Mesodermal cell (in vitro differentiated cells): ENCODE data around the gene ZBTB24.
A peak's percentile ranks its signal among the peaks of the same experiment; 100 is the strongest.

ENCODE experiments used
- H3K27ac ChIP-seq: 2 replicates; pipeline ENCODE4 v1.7.0; 2013; ENCODE audit warnings: mild to moderate bottlenecking, low read depth, low read length, moderate library complexity; ENCODE audit not compliant: severe bottlenecking
- H3K36me3 ChIP-seq: 2 replicates; pipeline ENCODE4 v1.7.1; 2013; ENCODE audit warnings: mild to moderate bottlenecking, low read length, moderate library complexity; ENCODE audit not compliant: control insufficient read depth, insufficient read depth
- H3K4me1 ChIP-seq: one replicate; pipeline ENCODE4 v1.7.1; 2013; ENCODE audit warnings: mild to moderate bottlenecking, low read length; ENCODE audit not compliant: insufficient read depth, control insufficient read depth, poor library complexity, severe bottlenecking
- H3K4me3 ChIP-seq: 2 replicates; pipeline ENCODE4 v1.7.0; 2013; ENCODE audit warnings: low read length, control low read depth, mild to moderate bottlenecking; ENCODE audit not compliant: insufficient read depth, poor library complexity, severe bottlenecking; ENCODE audit errors: extremely low read depth
- H3K9me3 ChIP-seq: 2 replicates; pipeline ENCODE4 v1.7.1; 2013; ENCODE audit warnings: mild to moderate bottlenecking, low read length, moderate library complexity; ENCODE audit not compliant: control insufficient read depth
- WGBS, 2 experiments: methylation state at CpG; one replicate each; pipeline ENCODE4 v1.1.5; 2013; ENCODE audit warnings: missing lambda C conversion rate in 2 of 2; ENCODE audit not compliant: insufficient coverage in 2 of 2; 5-methylcytosine and 5-hydroxymethylcytosine counted together

Gene ZBTB24

GRCh38 chr6:109514946-109515345 is 31.9 kb upstream of the ZBTB24 start:
- H3K4me1 ChIP-seq = no peaks in the 10 kb centered on the region
- no peak overlapping the region for H3K27ac ChIP-seq
- no peaks in the 10 kb centered on the region for H3K36me3 ChIP-seq
- no peak overlapping the region for H3K4me3 ChIP-seq
- WGBS, 2 experiments = 87% methylated on average over 3 of the region's 3 CpGs; no CpG with 5 or more reads in 1 of the 2 experiments
- peaks cover 8% of the 10 kb centered on the region for H3K9me3 ChIP-seq

- 11 to 30% methylated on average over 1 to 2 of the region's 2 CpGs for WGBS, 2 experiments
- H3K4me1 ChIP-seq = no peaks in the 10 kb centered on the region
- H3K4me3 ChIP-seq = no peak overlapping the region
- H3K27ac ChIP-seq = peak overlapping the region; percentile 93
- H3K9me3 ChIP-seq = peaks cover 8% of the 10 kb centered on the region
- no peaks in the 10 kb centered on the region for H3K36me3 ChIP-seq
Observed at GRCh38 chr6:109513571-109514071, 30.6 kb upstream of the ZBTB24 start.

- no peak overlapping the region for H3K27ac ChIP-seq
- no peaks in the 10 kb centered on the region for H3K4me1 ChIP-seq
- 94 to 100% methylated on average over 1 to 2 of the region's 2 CpGs for WGBS, 2 experiments
- H3K9me3 ChIP-seq = peaks cover 8% of the 10 kb centered on the region
- no peak overlapping the region for H3K4me3 ChIP-seq
- H3K36me3 ChIP-seq = no peaks in the 10 kb centered on the region
Observed at GRCh38 chr6:109512271-109512817, 29.3 kb upstream of the ZBTB24 start.

DNA sequence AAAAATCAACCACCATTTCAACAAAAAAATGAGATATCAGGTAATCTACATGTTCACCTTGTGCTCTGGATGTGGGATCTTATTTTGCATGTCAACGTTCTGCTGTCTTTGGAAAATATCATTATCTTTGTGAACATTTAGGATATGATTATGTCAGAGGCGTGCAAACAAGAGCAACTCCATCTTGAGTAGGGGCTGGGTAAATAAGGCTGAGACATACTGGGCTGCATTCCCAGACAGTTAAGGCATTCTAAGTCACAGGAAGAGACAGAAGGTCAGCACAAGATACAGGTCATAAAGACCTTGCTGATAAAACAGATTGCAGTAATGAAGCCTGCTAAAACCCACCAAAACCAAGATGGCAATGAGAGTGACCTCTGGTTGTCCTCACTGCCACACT is 28.8 kb upstream of the ZBTB24 start:
- Histone ChIP-seq H3K27ac (no peak overlapping the region), H3K4me1 (no peaks in the 10 kb centered on the region)
- 85 to 86% methylated on average over 2 of the region's 2 CpGs for WGBS, 2 experiments

DNA sequence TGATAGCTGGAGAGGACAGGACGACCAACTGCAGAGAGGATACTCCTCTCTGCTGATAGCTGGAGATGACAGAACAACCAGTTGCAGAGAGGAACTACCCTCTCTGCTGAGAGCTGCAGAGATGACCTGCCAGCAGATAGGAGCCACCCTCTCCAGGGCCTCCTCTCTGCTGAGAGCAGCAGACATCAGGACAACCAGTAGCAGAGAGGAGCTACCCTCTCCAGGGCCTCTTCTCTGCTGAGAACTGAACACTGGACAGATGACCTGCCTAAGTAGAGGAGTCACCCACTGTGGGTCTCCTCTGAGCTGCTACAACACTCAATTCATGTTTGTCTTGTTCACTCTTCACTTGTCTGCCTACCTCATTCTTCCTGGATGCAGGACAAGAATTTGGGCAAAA is 27.3 kb upstream of the ZBTB24 start:
- H3K9me3 ChIP-seq = peaks cover 8% of the 10 kb centered on the region
- 70 to 100% methylated on average over 1 of the region's 1 CpG for WGBS, 2 experiments
- H3K4me1 ChIP-seq = no peaks in the 10 kb centered on the region
- no peaks in the 10 kb centered on the region for H3K36me3 ChIP-seq
- H3K4me3 ChIP-seq = no peak overlapping the region
- H3K27ac ChIP-seq = no peak overlapping the region

More for the DNA sequence above, 28.8 kb upstream of the ZBTB24 start:
- Histone ChIP-seq H3K36me3 (no peaks in the 10 kb centered on the region), H3K9me3 (peaks cover 8% of the 10 kb centered on the region), H3K4me3 (no peak overlapping the region)

- no peak overlapping the region for H3K27ac ChIP-seq
- H3K4me1 ChIP-seq = no peaks in the 10 kb centered on the region
- H3K4me3 ChIP-seq = no peak overlapping the region
- H3K9me3 ChIP-seq = peaks cover 8% of the 10 kb centered on the region
- WGBS, 2 experiments = 61 to 64% methylated on average over 3 to 4 of the region's 4 CpGs
- no peaks in the 10 kb centered on the region for H3K36me3 ChIP-seq
Observed at GRCh38 chr6:109508166-109508860, 25.3 kb upstream of the ZBTB24 start.

DNA sequence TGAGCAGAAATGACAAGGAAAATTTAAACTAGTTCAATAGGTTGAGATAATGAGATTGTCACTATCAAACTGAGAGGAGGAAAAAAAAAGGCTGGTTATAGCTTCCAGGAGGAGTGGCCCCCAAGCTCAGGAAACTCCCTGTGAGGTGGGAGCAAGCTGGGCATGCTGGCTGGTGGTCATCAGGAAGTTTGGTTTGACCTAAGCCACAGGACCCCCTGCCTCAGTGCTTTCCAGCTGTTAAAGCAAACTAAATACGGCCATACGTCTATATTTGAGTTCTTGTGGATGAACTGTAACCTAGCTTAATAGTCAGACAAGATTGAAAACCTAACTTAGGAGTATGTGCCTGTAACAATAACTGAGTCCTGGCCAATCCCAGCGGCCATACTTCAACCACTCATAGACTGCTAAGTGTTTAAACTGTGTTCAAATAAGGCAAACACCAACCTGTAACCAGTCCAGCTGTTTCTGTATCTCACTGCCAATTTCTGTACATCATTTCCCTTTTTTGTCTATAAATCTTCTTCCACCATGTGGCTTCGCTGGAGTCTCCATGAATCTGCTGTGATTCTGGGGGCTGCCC is 24.6 kb upstream of the ZBTB24 start:
- 81 to 88% methylated on average over 3 to 4 of the region's 4 CpGs for WGBS, 2 experiments
- Histone ChIP-seq H3K27ac (no peak overlapping the region), H3K4me1 (no peaks in the 10 kb centered on the region), H3K36me3 (no peaks in the 10 kb centered on the region), H3K4me3 (no peak overlapping the region), H3K9me3 (peaks cover 8% of the 10 kb centered on the region)

DNA sequence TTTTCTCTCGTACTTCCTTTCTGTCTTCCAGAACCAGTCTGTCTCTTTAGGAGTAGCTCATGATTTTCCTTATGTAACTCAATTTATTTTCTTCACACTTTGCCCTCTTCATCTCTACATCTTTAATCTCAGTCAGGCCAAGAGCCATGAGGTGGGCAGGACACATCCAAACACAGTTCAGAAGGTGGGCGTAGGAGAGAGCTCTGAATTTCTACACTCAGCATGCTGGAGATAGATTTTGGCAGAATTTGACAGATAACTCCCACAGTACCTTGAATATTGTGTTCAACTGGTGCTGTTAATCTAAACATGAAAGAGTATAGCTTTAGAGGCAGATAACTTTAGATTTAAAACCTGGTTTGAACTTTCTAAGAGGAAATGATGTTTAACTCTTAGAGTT is 23.8 kb upstream of the ZBTB24 start:
- Histone ChIP-seq H3K4me1 (no peaks in the 10 kb centered on the region), H3K36me3 (no peaks in the 10 kb centered on the region), H3K9me3 (peaks cover 8% of the 10 kb centered on the region), H3K27ac (no peak overlapping the region), H3K4me3 (no peak overlapping the region)
- WGBS, 2 experiments = 100% methylated on average over 1 of the region's 2 CpGs

DNA sequence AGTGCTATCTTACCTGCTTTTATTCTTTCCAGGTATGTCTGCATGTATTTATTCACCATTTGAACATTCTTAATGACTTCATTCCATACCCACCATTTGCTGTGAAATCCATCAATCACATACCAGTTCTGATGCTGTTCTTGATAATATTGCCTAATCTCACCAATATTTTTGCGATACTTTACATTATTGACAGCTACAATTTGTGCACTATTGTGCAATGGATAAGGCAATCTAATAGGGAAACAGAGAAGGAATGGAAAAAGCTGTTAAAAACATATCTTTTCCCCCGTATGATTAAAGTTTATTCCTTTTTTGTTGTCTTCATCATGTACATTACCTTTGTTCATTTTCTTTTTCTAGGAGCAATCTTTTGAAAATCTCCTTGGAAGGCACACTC is 23.3 kb upstream of the ZBTB24 start:
- Histone ChIP-seq H3K27ac (no peak overlapping the region), H3K9me3 (peaks cover 4% of the 10 kb centered on the region), H3K36me3 (no peaks in the 10 kb centered on the region), H3K4me1 (no peaks in the 10 kb centered on the region), H3K4me3 (no peak overlapping the region)
- no CpG with 5 or more reads among the region's 2 CpGs for WGBS, 2 experiments

DNA sequence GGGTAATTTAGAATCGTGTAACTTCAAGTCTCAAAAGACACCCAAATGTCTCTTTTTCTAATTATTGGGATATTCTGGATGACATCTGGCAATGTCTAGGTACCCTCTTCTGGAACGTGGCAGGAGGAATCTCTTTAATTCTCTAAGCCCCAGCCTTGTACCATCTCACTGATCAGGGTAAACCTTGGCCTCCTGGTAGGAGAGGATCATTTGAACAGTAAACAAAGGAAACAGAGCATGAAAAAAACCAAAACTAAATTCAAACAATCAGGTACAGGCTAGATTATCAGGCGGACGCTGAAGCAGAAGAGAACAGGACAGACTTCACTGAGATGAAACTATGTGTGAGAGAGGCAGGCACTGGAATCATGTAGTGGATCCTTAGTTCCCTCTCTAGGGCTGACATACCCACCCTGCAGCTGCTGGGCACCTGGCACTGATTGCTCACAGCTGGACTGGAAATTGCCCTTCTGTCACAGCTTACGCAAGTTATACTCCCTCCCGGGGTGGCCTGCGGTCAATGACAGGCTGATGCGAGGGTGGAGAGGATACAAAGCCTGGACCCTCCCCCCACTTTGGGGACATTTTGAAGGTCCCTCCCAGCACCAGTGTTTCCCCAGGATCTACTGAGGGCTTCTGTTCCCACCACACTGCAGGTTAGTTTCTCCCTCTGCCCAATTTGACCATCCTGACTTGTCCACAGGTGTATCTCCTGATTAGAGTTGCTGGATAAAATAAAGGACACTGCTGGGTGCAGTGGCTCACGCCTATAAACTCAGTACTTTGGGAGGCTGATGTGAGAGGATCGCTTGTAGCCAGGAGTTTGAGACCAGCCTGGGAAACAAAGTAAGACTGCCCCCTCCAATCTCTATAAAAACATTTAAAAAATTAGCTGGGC is 20.6 kb upstream of the ZBTB24 start:
- Histone ChIP-seq H3K36me3 (no peaks in the 10 kb centered on the region), H3K9me3 (no peaks in the 10 kb centered on the region), H3K4me3 (no peak overlapping the region), H3K4me1 (no peaks in the 10 kb centered on the region), H3K27ac (no peak overlapping the region)
- WGBS, 2 experiments = 90 to 91% methylated on average over 7 to 8 of the region's 10 CpGs
